Muscle of leg (tissue), 11 donors: ENCODE measurements around the gene SERTAD2. TPM values are rescaled to one million over a fixed set of nuclear protein-coding genes. Genes with fewer than 3 reads are reported as not detected.

Source experiments
- DNase-seq: peaks from one replicate; pipeline ENCODE4 v3.0.0; 2013
- H3K27ac ChIP-seq: one replicate; pipeline ENCODE4 v1.5.1; 2013; ENCODE audit warnings: mild to moderate bottlenecking, low read length, control low read depth
- H3K27me3 ChIP-seq: one replicate; pipeline ENCODE4 v1.6.1; 2013; ENCODE audit warnings: low read length; ENCODE audit not compliant: control insufficient read depth, insufficient read depth
- H3K36me3 ChIP-seq: one replicate; pipeline ENCODE4 v1.6.1; 2013; ENCODE audit warnings: low read length; ENCODE audit not compliant: control insufficient read depth, insufficient read depth
- H3K4me1 ChIP-seq: one replicate; pipeline ENCODE4 v1.6.1; 2013; ENCODE audit warnings: low read length; ENCODE audit not compliant: control insufficient read depth, insufficient read depth
- H3K4me3 ChIP-seq: one replicate; pipeline ENCODE4 v1.5.1; 2013; ENCODE audit warnings: low read length, control low read depth
- H3K9me3 ChIP-seq: replicated peaks from 2 replicates; pipeline ENCODE4 v1.6.1; 2013; ENCODE audit warnings: low read depth, low read length; ENCODE audit not compliant: control insufficient read depth
- WGBS: methylation state at CpG from one replicate; pipeline ENCODE4 v1.1.5; 2013; ENCODE audit warnings: missing lambda C conversion rate; ENCODE audit not compliant: insufficient coverage; 5-methylcytosine and 5-hydroxymethylcytosine counted together
- polyA plus RNA-seq, 8 donors: library from polyadenylated mRNA; unstranded; fragments of 120-200 nt; gene quantifications; one replicate each; pipeline versions ENCODE4 v1.2.1 to v1.2.3, GENCODE V29; 2013; ENCODE audit warnings: inconsistent platforms in 1 of 8, low replicate concordance in 1 of 8; ENCODE audit not compliant: insufficient read length in 8 of 8, insufficient read depth in 1 of 8
- total RNA-seq: library from RNA; stranded (reverse); fragments of 120-200 nt; gene quantifications from one replicate; pipeline ENCODE4 v1.2.4, GENCODE V29; 2013

The SERTAD2 gene
- total and polyA plus RNA-seq, 9 donors: 11.0 to 30.4 (median 23.0) TPM

- no peaks in the 10 kb centered on the region for H3K9me3 ChIP-seq
- no peak overlapping the region for H3K27ac ChIP-seq
- peaks cover 5% of the 10 kb centered on the region for H3K4me1 ChIP-seq
- no peaks in the 10 kb centered on the region for H3K36me3 ChIP-seq
- DNase-seq: no peak
- WGBS: no CpG with 5 or more reads among the region's 3 CpGs
- H3K4me3 ChIP-seq: no peak overlapping the region
- H3K27me3 ChIP-seq: no peaks in the 10 kb centered on the region
Measured at GRCh38 chr2:64677530-64677929, 23.8 kb upstream of the SERTAD2 start.

- H3K27me3 ChIP-seq: no peaks in the 10 kb centered on the region
- no peak overlapping the region for H3K27ac ChIP-seq
- 79% methylated on average over 2 of the region's 5 CpGs for WGBS
- H3K36me3 ChIP-seq: no peaks in the 10 kb centered on the region
- H3K4me1 ChIP-seq: peaks cover 5% of the 10 kb centered on the region
- no peak overlapping the region for H3K4me3 ChIP-seq
- DNase-seq: no peak
- H3K9me3 ChIP-seq: no peaks in the 10 kb centered on the region
Measured at GRCh38 chr2:64675860-64676259, 22.1 kb upstream of the SERTAD2 start.

GRCh38 chr2:64672708-64673107 is 19.0 kb upstream of the SERTAD2 start:
- H3K9me3 ChIP-seq: no peaks in the 10 kb centered on the region
- H3K27ac ChIP-seq: no peak overlapping the region
- no peak overlapping the region for H3K4me3 ChIP-seq
- no peaks in the 10 kb centered on the region for H3K27me3 ChIP-seq
- WGBS: no CpG with 5 or more reads among the region's 2 CpGs
- H3K4me1 ChIP-seq: no peaks in the 10 kb centered on the region
- DNase-seq: no peak
- H3K36me3 ChIP-seq: no peaks in the 10 kb centered on the region

GRCh38 chr2:64670047-64670446 is 16.3 kb upstream of the SERTAD2 start:
- Histone ChIP-seq H3K27ac (no peak overlapping the region), H3K4me3 (no peak overlapping the region), H3K36me3 (no peaks in the 10 kb centered on the region), H3K9me3 (no peaks in the 10 kb centered on the region), H3K4me1 (no peaks in the 10 kb centered on the region), H3K27me3 (no peaks in the 10 kb centered on the region)
- no peak for DNase-seq

GRCh38 chr2:64669288-64669687 is 15.6 kb upstream of the SERTAD2 start:
- Histone ChIP-seq H3K9me3 (no peaks in the 10 kb centered on the region), H3K27ac (no peak overlapping the region), H3K4me1 (no peaks in the 10 kb centered on the region), H3K4me3 (no peak overlapping the region), H3K36me3 (no peaks in the 10 kb centered on the region), H3K27me3 (no peaks in the 10 kb centered on the region)
- WGBS: 75% methylated on average over 2 of the region's 2 CpGs
- DNase-seq: no peak

GRCh38 chr2:64668542-64668941 is 14.8 kb upstream of the SERTAD2 start:
- Histone ChIP-seq H3K27ac (no peak overlapping the region), H3K4me3 (no peak overlapping the region), H3K9me3 (no peaks in the 10 kb centered on the region), H3K36me3 (no peaks in the 10 kb centered on the region), H3K27me3 (no peaks in the 10 kb centered on the region), H3K4me1 (no peaks in the 10 kb centered on the region)
- WGBS: 63% methylated on average over 1 of the region's 3 CpGs
- DNase-seq: no peak

GRCh38 chr2:64667535-64667934 is 13.8 kb upstream of the SERTAD2 start:
- Histone ChIP-seq H3K9me3 (no peaks in the 10 kb centered on the region), H3K27ac (no peak overlapping the region), H3K4me1 (no peaks in the 10 kb centered on the region), H3K36me3 (no peaks in the 10 kb centered on the region), H3K27me3 (no peaks in the 10 kb centered on the region), H3K4me3 (no peak overlapping the region)
- no CpG with 5 or more reads among the region's 1 CpG for WGBS
- no peak for DNase-seq

GRCh38 chr2:64666810-64667438 is 13.2 kb upstream of the SERTAD2 start:
- WGBS: 25% methylated on average over 1 of the region's 3 CpGs
- no peaks in the 10 kb centered on the region for H3K9me3 ChIP-seq
- no peaks in the 10 kb centered on the region for H3K4me1 ChIP-seq
- H3K36me3 ChIP-seq: no peaks in the 10 kb centered on the region
- DNase-seq: no peak
- H3K27me3 ChIP-seq: no peaks in the 10 kb centered on the region
- no peak overlapping the region for H3K4me3 ChIP-seq
- no peak overlapping the region for H3K27ac ChIP-seq

GRCh38 chr2:64665709-64666108 is 12.0 kb upstream of the SERTAD2 start:
- Histone ChIP-seq H3K27ac (no peak overlapping the region), H3K27me3 (no peaks in the 10 kb centered on the region), H3K4me1 (no peaks in the 10 kb centered on the region), H3K36me3 (no peaks in the 10 kb centered on the region), H3K9me3 (no peaks in the 10 kb centered on the region), H3K4me3 (no peak overlapping the region)
- WGBS: 95% methylated on average over 2 of the region's 8 CpGs
- DNase-seq: no peak

- WGBS: no CpG with 5 or more reads among the region's 1 CpG
- Histone ChIP-seq H3K36me3 (no peaks in the 10 kb centered on the region), H3K4me3 (no peak overlapping the region), H3K27ac (no peak overlapping the region), H3K27me3 (no peaks in the 10 kb centered on the region), H3K9me3 (no peaks in the 10 kb centered on the region), H3K4me1 (no peaks in the 10 kb centered on the region)
- no peak for DNase-seq
Measured at GRCh38 chr2:64663402-64663801, 9.7 kb upstream of the SERTAD2 start.

- Histone ChIP-seq H3K36me3 (no peaks in the 10 kb centered on the region), H3K4me3 (no peak overlapping the region), H3K9me3 (no peaks in the 10 kb centered on the region), H3K27ac (no peak overlapping the region), H3K4me1 (no peaks in the 10 kb centered on the region), H3K27me3 (no peaks in the 10 kb centered on the region)
- DNase-seq: no peak
- no CpG with 5 or more reads among the region's 2 CpGs for WGBS
Measured at GRCh38 chr2:64661741-64662169, 8.0 kb upstream of the SERTAD2 start.
